ENCODE results near the gene C2CD4C.
"Not testable (repeated sequence)": the region's sequence is repeated elsewhere in the genome, so short reads cannot be mapped to it uniquely, and the experiment has no call there.

Gene C2CD4C, protein sequence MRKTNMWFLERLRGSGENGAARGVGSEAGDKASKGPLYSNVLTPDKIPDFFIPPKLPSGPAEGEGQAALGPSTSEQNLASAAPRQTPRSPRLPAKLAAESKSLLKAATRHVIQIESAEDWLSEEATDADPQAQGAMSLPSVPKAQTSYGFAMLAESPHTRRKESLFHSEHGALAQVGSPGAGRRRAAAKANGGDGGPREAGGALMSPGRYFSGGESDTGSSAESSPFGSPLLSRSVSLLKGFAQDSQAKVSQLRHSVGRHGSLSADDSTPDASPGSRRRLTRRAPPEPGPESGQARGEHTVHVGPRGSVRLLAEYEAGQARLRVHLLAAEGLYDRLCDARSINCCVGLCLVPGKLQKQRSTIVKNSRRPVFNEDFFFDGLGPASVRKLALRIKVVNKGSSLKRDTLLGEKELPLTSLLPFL

DNA sequence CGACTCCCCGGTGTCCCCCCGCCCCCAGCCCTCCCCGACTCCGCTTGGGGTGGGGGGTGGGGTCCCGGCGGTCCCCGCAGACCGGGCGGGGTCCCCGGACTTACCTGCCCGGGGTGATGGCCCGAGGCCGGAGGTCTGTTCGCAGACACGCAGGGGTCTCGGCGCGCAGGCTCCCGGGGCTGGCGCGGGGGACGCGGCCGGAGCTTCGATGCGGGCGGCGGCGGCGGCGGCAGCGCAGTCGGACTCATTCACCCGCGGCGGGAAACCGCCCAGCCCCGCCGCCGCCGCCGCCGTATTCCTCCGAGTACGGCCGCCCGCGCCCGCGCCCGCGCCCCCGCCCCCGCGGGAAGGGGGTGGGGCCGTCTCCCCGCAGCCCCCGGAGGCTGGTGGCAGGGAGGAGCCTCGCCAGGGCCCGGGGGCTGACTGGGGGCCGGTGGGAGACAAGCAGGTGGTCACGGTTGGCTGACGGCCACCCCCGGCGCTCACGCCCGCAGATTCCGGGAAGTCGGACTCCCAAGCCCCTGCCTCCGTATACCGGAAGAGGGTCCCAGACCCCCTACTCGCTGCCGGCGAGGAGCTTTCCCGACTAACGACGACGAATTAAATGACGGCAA lies at the start of gene C2CD4C:
TSS of gene C2CD4C (minus strand) at position 246 of the 614 bp plus-strand sequence. CDS start 786 bp downstream, outside the sequence.
- DNase-seq (ENCODE audit: low spot score) = no peak

DNA sequence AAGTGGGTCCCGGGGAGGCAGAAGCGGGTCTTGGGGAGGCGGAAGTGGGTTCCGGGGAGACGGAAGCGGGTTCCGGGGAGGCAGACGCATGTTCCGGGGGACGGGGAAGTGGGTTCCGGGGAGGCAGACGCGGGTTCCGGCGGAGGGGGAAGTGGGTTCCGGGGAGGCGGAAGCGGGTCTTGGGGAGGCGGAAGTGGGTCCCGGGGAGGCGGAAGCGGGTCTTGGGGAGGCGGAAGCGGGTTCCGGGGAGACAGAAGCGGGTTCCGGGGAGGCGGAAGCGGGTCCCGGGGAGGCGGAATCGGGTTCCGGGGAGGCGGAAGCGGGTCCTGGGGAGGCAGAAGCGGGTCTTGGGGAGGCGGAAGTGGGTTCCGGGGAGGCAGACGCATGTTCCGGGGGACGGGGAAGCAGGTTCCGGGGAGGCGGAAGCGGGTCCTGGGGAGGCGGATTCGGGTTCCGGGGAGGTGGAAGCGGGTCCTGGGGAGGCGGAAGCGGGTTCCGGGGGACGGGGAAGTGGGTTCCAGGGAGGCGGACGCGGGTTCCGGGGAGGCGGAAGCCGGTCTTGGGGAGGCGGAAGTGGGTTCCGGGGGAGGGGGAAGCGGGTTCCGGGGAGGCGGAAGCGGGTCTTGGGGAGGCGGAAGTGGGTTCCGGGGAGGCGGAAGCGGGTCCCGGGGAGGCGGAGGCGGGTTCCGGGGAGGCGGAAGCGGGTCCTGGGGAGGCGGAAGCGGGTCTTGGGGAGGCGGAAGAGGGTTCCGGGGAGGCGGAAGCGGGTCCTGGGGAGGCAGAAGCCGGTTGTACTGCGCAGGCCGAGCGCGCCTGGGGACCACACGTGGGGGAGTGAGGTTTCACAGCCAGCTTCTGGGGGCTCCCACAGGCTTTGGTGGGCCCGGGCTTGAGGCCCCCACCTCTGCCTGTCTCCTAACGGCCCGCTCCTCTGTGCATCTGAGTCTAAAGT lies 49.4 kb upstream of the C2CD4C start:
- no peak for DNase-seq (ENCODE audit: low spot score)

DNA sequence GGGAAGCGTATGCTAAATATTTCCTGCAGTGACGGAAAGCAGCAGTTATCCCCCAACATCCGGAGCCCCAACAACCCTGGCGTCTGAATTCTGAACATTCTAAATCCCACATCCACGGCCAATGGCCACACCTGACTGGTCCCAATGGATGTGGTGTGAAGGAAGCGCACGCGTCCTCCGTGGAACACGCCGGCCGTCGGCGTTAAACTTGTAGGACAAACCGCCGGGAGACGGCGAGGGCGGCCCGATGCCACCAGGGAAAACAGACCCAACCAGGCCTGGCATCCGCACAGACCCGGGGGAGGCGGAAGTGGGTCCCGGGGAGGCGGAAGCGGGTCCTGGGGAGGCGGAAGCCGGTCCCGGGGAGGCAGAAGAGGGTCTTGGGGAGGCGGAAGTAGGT lies 48.7 kb upstream of the C2CD4C start:
- DNase-seq (ENCODE audit: low spot score) = no peak

DNA sequence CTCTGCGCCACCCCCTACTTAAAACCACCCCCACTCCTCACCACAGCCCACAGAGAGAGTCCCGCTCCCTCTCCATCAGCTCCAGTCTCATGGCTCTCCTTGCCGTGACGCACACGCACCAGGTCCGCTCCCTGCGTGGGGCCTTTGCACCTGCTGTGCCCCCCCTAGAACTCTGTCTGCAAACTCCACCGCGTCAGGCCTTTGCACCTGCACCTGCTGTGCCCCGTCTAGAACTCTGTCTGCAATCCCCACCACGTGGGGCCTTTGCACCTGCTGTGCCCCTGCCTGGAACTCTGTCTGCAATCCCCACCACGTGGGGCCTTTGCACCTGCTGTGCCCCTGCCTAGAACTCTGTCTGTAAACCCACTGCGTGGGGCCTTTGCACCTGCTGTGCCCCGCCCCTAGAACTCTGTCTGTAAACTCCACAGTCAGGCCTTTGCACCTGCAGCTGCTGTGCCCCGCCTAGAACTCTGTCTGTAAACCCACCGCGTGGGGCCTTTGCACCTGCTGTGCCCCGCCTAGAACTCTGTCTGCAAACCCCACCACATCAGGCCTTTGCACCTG lies 47.7 kb upstream of the C2CD4C start:
- no peak for DNase-seq (ENCODE audit: low spot score)

DNA sequence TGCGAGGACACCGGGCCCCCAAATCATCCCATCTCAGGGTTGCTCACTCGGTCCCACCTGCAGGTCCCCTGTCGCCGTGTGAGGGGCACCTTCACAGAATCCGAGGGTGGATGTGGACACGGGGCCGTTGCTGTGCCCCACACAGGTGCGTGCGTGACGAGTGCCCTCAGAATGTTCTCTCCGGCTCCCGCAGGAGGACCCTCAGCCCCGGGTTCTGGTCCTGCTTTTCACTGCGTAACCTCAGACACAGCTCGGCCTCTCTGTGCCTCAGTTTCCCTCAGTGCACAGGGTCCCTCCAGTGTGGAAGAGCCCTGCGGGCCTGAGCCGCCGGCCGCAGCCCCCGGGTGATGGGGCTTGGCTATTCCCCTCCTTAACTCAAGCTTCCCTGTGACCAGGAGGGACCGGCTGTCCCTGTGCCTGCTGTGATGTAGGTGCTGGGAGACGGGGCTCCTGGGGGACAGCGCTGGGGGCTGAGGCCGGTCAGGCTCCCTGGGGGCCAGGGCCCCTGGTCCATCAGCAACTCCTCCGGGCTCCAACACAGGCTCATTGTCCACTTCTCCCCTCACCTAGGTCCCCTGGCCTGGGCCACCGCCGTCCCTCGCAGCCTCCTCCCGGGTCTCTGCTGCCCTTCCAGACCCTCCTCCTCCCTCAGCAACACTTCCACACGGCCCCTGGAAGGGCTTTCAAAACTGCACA lies 47.1 kb upstream of the C2CD4C start:
- no peak for DNase-seq (ENCODE audit: low spot score)

DNA sequence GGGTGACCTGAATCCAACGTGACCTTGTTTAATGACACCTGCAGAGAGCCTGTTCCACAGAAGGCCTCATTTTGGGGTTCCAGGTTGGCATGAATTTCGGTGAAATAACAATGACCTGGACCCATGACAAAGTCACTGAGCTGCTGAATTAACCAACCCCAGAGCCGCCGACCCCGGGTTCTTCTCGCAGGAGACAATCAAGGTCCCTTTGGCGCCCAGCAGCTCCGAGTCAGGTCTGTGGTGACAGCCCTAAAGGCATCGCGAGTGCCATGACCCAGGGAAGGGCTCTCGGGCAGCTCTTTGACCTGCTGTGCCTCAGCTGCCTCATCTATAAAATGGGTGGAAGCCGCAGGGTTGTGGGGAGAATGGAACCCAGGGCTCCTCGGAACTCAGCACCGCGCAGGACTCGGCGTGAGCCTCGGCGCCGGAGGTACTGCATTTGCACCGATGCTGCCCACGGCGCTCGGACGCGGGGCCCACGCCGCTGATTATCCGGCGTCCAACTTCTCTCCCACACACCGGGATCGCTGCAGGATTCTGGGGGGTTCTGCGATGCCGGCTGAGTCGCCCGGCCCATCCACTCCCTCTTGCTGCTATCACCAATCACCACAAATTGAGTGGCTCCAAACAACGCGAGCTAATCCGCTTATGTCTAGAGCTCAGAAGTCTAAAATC lies 46.2 kb upstream of the C2CD4C start:
- no peak for DNase-seq (ENCODE audit: low spot score)

DNA sequence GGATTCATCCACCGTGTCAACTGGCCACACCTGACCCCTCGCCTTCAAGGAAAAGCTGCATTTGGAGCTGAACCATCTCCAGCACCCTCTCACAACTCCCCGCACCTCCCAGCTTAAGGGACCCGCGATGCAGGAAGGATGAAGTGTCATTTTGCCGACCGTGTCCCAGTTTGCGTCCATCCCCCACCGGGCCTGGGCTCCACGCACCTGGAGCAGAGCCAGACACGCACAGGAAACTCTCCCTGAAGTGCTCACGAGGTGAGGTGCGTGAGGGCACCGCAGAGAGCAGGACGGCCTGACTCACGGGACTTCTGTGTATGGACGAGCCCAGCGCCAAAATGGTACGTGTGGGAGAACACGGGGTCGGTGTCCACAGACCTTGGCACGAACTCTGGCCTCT lies 44.7 kb upstream of the C2CD4C start:
- no peak for DNase-seq (ENCODE audit: low spot score)

DNA sequence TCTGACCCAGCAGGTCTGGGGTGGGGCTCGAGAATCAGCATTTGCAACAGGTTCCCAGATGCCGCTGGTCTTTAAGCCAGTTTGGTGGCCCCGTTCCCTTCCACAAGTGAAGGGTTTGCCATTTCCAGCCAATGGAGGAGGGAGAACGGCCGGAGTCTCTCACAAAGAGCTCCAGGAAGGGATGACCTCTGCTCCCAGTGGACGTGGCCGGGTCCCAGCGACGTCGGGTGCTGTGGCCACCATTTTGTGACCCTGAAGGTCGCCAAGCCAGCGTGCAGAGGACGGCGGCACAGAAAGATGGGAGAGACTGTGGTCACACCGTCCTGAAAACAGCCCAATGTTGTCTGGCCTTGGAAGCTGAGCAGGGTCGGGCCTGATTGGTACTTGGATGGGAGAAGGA lies 43.9 kb upstream of the C2CD4C start:
- no peak for DNase-seq (ENCODE audit: low spot score)

DNA sequence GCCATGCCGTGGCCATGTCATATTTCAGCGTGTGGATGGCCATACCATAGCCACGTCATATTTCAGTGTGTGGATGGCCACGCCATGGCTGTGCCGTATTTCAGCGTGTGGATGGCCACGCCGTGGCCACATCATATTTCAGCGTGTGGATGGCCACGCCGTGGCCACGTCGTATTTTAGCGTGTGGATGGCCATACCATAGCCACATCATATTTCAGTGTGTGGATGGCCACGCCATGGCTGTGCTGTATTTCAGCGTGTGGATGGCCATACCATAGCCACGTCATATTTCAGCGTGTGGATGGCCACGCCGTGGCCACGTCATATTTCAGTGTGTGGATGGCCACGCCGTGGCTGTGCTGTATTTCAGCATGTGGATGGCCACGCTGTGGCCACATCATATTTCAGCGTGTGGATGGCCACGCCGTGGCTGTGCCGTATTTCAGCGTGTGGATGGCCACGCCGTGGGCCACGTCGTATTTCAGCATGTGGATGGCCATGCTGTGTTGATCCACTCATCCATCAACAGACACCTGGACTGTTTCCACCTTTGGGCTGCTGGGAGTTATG lies 42.0 kb upstream of the C2CD4C start:
- DNase-seq (ENCODE audit: low spot score) = not testable (repeated sequence)

DNA sequence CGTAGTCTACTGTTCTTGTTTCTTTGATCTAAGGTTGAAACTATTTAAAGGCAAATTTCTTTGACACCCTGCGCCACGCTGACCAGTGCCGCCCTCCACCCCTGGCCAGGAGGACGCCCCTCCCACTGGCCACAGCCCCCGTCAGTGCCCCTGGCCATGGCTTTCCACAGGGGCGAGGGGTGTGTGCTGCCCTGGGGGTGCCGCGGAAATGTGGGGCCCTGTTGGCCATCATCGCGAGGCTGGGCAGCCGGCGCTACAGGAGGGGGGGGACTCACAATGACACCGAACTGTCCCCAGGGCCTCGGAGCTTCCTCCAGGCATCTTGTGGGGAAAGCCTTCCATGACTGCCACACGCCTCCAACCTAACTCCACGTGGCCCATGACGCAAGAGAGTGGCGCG lies 41.0 kb upstream of the C2CD4C start:
- no peak for DNase-seq (ENCODE audit: low spot score)

DNA sequence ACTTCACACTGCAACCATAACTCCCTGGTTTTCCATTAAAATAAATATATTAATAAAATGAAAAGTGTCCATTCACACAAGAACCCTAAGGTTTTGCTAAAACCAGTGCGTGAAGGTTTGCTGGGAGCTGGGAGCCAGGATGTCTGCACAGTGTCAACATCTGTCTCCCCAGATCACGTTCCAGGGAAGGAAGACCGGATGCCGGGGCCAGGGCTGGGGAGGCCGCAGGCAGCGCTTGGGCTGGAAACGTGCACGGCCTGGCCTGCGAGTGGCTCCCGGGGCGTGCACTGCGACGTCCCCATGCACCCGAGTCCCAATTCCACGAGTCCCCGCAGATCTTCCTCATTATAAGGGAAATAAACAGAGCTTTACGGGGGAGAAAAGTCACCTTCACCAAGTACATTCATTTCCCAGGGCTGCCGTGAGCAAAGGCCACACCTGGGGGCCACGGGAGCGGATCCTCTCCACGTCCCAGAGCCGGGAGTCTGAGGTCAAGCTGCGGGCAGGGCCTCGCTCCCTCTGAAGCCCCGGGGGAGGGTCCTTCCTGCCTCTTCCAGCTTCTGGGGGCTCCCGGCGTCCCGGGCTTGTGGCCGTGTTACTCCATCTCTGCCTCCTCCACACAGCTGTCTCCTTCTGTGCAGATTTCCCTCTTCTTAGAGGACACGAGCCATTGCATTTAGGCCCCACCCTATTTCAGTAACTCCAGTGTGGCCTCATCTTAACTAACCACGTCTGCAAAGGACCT lies 39.0 kb upstream of the C2CD4C start:
- DNase-seq (ENCODE audit: low spot score) = no peak

DNA sequence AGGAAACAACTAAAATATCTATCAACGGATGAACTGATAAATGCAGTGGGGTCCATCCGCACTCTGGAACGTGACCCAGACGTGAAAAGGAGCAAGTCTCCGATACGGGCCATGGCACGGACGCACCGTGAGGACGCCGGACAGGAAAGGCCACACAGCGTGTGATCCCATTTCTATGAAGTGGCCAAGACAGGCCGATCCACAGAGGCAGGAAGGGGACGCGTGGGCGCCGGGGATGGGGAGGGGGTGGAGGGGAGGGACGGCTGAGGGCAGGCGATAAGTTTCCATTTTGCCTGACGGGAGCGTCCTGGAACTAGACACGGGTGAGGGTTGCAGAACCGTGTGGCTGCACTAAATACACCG lies 38.1 kb upstream of the C2CD4C start:
- DNase-seq (ENCODE audit: low spot score) = no peak

DNA sequence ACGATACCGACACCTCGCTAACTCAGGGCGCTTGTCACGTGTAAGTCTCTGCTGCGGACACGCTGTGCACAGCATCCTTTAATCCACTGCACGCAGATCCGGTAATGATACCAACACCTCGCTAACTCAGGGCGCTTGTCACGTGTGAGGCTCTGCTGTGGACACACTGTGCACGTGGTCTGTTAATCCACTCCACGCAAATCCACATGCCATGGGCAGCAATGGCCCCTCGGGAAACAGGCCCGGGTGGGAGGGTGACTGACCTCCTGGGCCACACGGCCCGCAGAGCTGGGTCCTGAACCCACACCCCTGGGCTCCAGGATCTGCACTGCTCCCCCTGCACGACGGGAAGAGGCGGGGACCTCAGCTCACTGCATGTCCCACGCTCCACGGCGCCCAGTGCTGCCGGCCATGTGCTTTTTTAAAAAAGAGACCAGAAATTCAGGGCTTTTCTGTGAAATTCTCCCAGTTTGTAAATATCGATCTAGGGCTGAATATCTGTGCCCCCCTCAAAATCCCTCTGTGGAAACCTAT lies 35.8 kb upstream of the C2CD4C start:
- DNase-seq (ENCODE audit: low spot score) = no peak

DNA sequence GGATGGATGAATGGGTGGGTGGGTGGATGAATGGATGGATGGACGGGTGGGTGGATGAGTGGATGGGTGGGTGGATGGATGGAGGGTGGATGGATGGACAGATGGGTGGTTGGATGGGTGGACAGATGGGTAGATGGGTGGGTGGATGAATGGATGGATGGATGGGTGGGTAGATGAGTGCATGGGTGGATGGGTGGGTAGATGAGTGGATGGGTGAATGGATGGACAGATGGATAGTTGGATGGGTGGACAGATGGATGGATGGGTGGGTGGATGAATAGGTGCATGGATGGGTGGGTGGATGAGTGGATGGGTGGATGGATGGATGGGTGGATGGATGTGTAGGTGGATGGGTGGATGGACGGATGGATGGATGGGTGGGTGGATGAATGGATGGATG lies 34.1 kb upstream of the C2CD4C start:
- DNase-seq (ENCODE audit: low spot score) = no peak

DNA sequence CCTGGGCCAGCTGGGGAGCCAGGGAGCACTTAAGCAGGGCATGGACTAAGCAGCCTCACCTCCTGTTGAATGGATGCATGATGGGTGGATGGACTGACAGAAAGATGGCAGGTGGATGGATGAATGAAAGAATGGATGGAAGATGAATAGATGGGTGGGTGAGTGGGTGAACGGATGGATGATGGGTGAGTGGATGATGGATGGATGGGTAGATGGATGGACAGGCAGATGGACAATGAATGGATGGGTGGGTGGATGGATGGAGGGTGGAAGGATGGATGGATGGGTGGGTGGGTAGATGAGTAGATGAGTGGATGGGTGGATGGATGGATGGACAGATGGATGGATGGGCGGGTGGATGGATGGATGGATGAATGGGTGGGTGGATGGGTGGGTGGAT lies 33.1 kb upstream of the C2CD4C start:
- DNase-seq (ENCODE audit: low spot score) = no peak

DNA sequence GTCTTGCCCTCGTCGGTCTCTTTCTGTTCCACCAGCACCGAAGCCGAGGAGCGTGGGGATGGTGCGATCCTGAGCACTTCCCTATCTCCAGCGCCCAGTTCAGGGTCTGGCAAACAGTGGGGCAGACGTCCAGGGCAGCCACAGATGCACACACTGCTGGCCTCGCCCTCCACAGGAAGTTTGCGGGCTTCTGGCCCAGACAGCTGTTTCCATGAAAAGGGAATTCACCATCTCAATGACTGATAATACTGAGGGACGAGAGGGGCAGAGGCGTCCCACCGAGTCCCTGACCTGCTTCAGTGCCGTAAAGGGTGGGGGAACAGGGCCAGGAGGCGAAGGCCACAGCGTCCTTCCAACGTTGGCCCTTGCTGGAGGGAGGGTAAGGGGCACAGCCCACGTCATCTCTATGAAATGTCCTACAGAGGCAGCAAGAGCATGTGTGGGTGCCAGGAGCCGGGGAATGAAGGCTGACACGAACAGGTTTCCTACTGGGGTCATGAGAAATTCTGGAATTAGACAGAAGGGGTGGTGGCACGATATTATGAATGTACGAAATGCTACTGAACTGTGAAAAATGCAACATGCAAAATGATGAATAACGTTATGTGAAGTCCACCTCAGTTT lies 32.4 kb upstream of the C2CD4C start:
- DNase-seq (ENCODE audit: low spot score) = no peak

DNA sequence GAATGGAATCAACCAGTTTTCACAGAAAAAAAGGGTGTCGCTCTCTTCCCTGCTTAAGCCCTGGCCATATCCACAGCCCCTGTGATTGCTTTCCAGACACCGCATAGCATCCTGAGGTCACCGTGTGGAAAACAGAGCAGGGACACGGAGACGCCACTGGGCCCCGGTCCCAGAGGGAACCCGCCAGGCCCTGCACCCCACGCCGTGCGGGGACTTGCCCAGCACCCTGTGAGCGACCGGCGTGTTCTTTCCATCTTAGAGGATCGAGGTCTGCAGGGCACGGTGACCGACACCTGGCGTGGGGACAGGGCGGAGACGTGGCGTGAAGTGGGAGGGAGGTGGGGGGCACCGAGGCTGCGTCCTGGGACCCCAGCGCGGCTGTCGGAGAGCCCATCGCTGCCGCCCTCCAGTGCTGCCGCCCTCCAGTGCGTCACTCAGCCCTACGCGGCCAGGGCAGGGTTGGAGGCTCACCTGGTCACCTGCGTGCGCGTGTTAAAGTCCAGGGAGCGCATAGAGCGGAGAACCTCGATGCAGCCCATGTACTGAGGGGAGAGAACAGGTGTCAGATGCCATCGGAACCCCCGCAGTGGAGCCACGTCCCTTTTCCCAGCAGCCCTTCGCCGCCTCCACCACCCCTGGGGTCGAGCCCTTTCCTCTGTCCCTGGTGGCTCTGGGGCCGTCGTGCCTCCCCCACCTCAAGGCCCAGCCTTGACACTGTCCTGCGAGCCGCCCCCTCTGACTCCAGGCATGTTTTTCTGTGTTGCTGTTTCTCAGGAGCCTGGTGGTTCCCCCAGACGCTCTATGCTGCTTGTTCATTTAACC lies 31.7 kb upstream of the C2CD4C start:
- DNase-seq (ENCODE audit: low spot score) = no peak

DNA sequence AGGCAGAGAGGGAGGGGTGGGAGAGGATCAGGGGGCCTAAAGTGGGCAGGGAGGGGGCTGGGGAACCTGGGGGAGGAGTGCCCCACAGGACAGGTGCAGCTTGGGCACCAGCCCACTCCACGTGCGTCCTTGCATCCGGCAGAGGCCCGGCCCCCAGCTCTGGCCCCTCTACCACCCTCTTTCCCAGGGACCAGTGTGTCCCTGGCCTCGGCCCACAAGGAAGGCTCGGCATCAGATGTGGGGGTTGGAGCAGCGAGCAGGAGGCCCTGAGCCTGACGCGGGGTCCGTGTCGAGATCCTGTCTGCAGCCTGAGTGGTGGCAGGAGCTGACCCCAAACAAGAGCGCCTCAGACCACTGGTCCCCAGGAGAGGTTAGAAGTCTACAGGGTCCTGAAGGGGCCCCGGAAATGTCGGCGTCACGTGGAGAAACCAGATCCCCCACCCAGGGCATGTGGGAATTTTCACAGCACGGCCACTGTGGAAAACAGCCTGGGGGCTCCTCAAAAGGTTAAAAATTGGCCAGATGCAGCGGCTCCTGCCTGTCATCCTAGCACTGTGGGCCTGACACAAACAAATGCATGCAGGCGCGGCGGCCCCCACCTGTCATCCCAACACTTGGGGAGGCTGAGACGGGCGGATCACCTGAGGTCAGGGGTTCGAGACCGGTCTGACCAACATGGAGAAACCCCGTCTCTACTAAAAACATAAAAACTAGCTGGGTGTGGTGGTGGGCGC lies 30.4 kb upstream of the C2CD4C start:
- DNase-seq (ENCODE audit: low spot score) = no peak

Measured in hematopoietic multipotent progenitor cell treated with erythropoietin and hydrocortisone succinate and interleukin-3 and kit ligand, for 15 days (in vitro differentiated cells).